RPMI8226 (cell line): ENCODE measurements around the gene TMEM169.

Experiments used
- DNase-seq: peaks from one replicate; pipeline ENCODE4 v3.0.0-alpha.2; 2015

Gene TMEM169, protein sequence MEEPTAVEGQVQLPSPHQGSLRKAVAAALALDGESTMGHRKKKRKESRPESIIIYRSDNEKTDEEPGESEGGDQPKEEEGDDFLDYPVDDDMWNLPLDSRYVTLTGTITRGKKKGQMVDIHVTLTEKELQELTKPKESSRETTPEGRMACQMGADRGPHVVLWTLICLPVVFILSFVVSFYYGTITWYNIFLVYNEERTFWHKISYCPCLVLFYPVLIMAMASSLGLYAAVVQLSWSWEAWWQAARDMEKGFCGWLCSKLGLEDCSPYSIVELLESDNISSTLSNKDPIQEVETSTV

DNA sequence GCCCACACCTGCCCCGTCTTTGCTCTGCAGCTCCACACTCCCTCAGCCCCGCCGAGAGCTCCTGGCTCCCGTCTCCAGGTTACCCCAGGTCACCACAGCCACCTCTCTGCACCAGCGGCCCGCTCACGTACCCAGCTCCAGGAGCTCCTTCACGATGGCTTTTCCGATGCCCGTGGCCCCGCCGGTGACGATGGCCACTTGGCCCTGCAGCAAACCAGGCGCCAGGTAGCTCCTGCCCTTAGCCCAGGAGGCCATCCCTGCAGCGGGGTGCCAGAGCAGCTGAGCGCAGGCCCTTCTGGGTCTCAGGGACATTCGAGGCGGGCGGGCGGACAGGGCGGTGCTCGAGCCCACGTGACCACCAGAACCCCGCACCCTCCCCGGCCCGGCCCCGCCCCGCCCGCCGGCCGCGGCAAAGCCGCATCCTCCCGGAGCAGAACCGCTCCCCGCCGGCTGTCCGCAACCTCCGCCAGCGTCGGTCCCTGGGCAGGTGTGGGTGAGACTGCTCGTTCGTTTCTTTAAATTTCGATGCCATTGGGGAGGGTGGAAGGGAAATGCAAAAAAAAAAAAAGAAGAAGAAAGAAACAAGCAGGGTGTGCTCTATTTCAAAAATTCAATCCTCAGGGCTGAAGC, at the start of gene TMEM169, which contains the start of gene PECR:
Gene TMEM169 (plus strand): TSS at position 433 of the 630 bp plus-strand sequence. CDS start 14,045 bp downstream, outside the sequence.
Gene PECR (minus strand): TSS at position 323 of the 630 bp plus-strand sequence. CDS start 68 bp downstream, at position 255.
- DNase-seq, result peak; percentile 60

DNA sequence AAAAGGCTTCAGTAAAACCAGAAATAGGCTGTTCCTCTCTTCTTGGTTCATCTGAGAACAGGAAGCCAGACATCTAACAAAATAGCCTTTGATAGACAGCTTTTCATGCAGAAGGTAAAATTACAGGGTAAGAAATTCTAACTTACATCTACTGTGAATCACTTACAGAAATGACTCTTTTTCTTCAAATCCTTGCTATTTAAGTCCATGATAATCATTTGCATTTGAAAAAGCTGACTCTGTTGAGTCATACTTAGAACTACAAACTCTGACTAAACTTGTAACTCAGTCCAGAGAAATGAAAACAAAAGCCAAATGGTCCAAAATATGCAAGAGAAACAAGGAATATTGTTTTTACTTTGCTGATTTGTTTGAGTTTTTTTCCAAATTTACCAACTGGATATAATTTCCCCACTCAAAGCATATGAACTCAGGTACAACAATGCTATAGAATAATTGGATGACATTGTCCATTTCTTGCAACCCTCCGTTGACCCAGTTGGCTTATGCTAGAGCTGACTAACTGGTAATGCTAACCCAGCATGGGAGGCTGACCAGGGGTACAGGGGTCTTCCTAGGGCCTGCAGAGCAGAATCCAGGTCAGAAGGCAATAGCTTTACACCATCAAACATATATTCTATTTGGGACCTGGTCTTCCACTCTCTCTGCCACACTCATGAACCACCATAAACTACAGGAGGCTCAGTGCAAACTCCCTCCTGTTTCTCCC, 49.6 kb upstream of the TMEM169 start:
- DNase-seq, result no peak

DNA sequence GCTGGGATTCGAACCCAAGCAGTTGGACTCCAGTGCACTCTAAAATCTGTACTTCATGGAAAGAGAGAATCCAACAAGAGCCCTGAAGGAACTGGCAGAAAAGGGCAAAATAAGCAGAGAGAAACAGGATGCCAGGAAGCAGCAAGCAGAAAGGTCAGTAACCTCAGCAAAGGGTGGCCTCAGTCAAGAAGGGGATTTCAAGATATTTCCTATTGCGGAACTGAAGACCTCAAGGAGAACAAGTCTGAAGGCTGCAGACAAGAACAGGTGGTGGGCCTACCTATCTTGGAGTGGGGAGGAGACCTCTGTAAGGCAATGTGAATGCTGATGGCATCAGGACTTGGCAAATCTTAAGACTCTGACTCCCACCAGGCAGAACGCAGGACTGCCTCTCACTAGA, 48.3 kb upstream of the TMEM169 start:
- no peak for DNase-seq

DNA sequence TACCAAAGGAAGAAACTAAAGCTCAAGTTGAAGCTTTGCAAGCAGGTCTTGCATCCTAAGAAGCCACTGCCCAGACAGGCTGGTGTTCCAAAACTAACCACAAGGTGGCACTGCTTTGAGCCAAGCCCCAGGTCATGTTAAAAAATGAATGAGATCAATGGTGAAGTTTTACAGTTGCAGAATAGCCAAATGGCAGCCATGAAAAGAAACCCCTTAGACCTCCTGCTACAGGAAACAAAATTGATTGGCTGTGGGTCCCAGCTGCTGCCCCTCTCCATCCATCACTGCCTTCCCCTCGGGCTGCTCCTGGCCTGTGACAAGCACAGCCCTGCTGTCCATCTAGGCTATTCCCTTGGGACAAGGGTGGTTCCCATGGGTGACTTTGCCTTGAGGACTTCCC, 47.7 kb upstream of the TMEM169 start:
- DNase-seq, result peak; percentile 65

DNA sequence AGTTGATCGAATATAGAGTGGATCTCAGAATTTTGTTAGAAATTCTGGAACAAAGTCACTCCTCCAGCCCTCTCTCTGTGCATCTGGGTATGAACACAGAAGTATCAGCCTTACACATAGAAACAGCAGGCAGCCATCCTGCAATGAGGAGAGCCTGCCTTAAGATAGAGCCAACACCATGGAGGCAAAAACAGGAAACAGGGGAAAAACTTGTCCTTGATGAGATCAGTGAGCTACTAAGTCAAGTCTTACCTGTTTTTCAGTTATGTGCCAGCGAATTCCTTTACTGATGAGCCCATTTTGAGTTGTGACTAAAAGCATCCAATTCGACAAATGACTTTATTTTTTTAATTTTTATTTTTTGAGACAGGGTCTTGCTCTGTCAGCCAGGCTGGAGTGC, 41.8 kb upstream of the TMEM169 start:
- DNase-seq, result no peak

DNA sequence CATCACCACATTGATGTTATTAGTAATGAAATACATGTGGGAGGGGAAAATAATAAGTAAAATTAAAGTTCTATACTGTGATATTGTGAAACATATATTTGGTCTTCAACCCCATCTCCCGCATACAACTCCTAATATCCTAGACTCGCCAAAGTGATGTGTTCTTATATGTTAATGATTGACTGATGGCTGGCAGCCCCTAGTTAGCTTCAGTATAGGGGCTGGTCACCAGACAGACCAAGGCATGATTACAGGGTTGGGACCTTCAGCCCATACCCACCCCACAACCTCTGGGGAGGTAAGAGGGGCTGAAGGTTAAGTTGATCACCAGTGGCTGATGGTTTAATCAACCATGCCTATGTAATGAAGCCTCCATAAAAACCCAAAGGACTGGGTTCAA, 40.3 kb upstream of the TMEM169 start:
- DNase-seq, result no peak

DNA sequence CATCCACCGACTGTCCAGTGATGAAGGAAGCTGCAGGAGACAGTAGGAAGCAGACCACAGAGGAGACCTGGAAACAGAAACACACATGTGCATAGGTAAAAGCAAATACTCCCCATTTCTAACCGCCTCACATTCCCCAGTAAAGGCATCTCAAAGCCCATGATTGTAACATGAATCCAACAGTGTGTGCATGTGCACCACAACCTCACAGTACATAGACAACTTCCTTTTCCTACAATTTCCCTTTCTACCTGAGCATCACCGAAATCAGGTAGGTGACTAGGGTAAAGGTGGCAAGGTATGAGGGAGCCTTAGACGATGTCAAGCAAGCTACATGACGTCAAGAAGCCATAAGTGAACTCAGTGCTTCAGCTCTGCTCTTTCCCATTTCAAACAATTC, 37.8 kb upstream of the TMEM169 start:
- no peak for DNase-seq

DNA sequence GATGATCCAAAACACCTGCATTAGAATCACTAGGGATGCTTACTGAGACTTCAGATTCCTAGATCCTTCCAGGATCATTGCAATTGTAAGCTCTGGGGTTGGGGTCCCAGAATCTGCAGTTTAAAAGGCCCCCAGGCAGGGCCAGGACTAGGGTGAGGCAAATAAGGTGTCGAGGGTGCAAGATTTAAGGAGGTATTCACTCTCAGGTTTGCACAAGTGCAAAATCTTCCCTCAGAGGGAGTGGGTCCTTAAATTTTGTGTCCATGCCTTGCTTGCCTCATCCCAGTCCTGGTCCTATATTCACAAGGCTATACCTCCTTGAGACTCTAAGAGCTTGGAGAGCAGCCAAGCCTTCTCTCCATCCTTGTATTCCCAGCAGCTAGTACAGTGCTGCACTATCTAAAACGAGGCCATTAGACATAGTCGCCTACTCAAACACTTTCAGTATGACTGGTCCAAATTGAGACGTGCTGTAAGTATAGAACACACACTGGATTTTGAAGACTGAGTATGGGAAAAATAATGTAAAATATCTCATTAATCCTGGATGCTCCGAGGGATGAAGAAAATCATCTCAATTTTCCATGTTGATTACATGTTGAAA, 36.7 kb upstream of the TMEM169 start:
- DNase-seq, result no peak

DNA sequence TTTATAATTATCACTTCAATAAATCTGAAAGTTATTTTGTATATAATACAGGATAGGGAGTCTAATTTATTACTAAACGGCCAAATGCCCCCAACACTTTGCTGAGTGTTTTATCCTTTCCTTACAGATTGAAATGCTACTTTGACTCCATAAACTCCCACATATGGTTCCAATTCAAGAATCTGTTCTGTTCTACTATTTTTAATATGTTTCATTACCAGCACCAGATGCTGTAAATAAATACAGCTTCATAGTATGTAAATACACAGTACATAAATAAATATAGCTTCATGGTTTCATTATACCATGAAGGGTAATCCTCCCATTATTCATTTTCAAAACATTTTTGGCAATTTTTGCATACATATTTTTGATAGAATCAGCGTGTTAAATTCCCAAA, 34.3 kb upstream of the TMEM169 start:
- no peak for DNase-seq

DNA sequence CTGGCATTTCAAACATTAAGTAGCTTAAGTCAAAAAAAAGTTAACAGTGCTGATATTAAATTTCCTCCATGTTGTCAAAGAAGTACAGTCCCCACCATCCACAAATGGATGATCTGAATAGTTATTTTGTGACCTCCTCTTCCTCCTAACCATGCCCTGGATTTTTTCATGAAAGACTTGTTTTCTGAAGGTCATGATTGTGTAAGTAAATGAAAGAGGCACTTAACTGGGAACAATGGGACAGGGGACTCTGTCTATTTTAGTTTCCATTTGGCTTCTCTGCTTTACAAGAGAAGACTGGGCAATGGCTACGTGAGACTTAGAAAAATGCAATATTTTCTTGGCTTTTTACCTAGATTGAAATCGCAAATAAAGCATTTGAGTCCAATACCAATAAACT, 32.3 kb upstream of the TMEM169 start:
- no peak for DNase-seq

DNA sequence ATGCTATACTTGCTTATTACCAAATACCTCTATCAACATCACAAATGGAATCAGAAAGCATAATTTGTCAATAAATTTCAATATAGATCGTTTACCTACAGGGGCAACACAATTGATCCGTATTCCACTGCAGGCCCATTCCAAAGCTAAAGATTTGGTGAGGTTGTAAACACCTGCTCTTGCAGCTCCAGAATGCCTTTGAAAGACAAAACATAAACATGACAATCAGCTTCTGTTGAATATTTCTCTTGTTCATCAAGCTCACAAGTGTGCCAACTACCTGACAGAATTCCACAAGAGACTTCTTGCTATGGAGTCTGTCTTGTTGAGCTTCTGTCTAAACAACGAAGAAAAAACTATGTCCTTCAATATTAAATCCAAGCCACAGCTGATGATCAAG, 30.4 kb upstream of the TMEM169 start:
- DNase-seq, result no peak

DNA sequence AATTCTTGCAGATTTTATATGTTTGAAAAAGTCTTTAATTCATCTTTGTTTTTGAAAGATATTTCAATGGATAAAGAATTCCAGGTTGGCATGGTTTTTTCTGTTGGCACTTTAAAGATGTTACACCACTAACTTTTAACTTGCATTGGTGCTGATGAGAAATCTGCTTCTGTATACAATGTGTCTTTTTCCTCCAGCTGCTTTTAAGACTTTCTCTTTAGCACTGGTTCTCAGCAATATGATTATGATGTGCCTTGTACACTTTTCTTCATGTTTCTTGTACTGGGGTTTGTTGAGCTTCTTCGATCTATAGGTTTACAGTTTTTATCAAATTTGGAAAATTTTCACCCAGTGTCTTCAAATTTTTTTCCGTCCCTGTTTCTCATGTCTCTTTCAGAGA, 29.3 kb upstream of the TMEM169 start:
- DNase-seq, result no peak

DNA sequence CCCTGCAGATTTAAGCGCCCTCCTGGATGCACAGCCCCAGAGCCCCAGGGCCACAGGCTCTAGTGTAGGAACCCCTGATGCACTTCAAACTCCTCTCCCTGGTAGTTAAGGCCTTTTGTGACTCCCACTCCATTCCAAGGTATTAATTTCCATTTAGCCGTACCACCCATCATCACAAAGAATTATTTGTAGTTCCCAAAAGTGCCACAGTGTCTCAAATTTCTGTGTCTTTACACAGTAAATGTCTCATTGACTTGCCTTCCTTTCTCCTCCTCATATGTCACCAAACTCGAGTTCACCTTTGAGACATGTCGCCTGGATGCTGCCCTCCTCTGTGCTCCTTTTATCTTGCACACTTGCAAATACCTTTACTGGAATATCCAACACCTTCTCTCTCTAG, 26.0 kb upstream of the TMEM169 start:
- DNase-seq, result no peak

DNA sequence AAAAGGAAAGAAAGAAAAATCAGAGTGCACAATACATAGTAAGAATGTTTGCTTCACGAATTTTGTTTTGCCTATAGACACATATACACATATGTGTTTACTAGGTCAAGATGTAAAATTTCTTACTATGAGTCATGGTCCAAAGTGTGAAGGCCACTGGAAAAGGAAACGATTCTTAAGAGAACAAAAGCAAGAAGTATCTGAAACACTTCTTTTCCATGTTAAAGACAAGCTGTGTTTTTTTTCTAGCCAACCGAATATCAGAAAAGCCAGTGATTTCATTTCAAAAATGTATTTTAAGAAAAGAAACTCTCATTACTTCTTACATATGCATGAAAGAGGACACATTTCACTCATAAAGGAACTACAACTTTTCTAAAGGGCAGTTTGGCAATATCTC, 25.0 kb upstream of the TMEM169 start:
- DNase-seq, result no peak

DNA sequence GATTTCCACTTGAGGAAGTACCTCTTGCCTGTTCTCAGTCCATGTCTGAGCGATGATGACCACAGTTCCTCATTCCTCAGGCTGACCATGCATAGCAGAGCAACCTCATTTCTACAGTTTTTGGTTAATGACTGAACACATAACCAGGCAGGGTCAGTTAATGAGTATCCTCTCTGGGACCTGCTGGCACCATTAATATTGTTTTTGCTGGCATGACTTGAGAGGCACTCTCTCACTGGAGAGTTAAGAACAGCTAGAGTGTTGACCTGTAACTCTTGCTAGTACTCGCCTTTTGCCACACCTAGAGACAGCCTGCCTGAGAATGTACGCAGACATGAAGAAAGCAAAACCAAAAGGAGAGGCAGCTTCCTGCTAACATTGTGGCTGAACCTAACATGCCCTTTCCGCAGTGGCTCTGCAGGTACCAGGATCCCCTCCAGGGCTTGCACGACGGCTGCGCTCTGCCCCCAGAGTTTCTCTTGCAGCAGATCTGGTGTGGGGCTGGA, 24.0 kb upstream of the TMEM169 start:
- DNase-seq, result no peak

DNA sequence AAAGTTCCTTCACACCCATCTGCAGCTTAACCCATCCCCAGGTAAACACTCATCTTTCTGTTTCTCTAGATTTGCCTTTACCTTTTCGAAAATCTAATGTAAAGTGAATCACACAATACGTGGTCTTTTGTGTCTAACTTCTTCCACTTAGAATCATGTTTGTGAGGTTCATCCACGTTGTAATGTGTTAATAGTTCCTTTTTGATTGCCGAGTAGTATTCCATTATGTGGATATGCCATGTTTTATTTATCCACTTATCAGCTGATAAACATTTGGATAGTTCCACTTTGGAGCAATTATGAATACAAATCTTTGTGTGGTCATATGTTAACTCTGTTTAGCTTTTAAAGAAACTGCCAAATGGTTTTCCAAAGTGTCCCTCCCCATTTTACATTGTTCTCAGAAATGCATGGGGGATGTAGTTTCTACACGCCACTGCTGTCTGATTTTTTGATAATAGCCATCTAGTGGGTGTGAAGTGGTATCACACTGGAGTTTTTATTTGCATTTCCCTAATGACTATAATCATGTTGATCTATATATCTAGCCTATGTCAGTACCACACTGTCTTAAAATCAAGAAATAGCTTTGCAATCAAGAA, 22.4 kb upstream of the TMEM169 start:
- DNase-seq, result no peak

DNA sequence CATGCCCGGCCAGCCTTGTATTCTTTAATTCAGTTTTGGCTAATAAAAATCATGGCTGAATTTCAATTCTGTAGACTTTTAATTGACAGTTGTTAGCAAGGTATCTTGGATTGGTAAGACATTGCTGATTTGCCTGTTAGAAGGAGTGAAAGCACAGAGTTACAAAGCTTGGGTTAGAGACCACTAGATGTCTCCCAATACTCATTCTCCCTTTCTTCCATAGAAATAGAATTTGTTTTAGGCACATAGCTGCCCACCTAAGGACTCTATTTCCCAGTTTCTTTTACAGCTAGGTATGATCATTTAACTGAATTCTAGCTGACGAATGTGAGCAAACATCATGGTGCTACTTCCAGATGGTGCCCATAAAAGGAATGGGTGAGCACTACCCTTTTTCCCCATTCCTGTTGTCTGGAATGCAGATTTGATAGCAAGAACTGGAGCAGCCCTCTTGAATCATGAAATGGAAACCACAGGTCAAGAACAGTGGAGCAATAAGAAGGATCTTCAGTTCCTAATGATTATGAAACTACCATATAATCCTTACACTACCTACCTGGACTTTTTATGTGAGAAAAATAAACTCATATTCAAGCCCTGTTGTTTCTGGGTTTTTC, 17.6 kb upstream of the TMEM169 start:
- no peak for DNase-seq

DNA sequence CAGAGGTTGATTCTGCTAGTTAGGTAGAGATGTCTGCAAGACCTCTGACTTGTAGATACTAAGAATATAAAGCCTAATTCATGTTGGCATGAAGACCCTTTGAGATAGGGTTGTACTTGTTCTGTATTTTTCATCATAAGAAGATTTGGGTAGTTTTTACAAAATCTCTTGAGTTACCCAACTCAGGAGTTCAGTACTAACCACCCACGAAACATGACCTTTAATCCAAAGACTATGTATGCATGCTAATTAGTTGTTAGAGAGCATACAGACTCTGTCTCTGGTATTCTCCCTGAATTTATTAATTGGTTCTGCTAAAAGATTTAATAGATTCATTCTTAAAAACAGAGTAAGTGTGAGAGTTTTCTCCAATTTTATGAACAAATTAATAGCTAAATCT, 17.1 kb upstream of the TMEM169 start:
- no peak for DNase-seq

DNA sequence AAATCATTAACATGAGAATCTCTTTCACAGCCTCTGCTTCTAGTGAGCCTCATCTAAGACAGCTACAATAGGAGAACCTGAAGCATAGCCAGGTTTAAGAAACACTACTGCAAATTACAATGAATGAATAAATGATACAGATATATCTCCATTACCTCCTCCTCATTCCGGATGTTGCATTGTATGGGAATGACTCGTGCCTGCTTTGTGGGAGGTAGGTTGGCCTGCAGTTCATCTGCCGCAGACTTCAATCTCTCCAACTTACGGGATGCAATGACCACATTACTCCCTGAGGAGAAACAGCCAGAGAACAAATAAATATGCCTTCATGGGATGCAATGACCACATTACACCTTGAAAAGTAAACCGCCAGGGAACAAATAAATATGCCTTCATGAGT, 15.5 kb upstream of the TMEM169 start:
- no peak for DNase-seq

DNA sequence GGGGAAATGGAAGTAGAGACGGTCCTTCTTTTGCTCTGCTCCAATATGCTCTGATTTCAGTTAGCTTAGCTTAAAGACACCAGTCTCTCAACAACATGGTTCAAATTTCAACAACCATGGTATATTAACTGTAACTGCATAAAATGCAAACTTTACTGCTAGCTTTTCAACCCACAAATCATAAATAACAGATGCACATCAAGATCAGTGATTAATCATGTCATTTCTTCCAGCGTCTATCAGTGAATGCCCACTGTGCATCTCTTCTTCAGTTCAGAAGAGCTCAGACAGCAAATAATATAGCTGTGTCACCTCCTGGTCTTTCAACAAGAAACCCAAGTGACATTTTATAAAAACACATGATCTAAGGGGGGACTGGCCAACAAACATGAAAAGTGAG, 12.7 kb upstream of the TMEM169 start:
- no peak for DNase-seq

DNA sequence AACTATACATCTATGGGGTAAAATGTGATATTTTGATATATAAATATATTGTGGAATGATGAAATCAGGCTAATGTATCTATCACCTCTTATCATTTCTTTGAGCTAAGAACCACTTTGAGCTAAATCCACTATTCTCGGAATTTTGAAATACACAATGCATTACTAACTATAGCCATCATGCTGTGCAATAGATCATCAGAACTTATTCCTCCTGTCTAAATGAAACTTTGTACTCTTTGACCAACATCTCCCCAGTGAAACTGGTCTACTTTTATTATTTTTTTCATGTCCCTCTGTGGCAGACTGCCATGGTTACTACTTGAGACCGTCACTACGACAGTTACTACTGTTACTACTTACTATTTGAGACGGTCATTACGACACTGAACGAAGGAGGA, 11.5 kb upstream of the TMEM169 start:
- no peak for DNase-seq

DNA sequence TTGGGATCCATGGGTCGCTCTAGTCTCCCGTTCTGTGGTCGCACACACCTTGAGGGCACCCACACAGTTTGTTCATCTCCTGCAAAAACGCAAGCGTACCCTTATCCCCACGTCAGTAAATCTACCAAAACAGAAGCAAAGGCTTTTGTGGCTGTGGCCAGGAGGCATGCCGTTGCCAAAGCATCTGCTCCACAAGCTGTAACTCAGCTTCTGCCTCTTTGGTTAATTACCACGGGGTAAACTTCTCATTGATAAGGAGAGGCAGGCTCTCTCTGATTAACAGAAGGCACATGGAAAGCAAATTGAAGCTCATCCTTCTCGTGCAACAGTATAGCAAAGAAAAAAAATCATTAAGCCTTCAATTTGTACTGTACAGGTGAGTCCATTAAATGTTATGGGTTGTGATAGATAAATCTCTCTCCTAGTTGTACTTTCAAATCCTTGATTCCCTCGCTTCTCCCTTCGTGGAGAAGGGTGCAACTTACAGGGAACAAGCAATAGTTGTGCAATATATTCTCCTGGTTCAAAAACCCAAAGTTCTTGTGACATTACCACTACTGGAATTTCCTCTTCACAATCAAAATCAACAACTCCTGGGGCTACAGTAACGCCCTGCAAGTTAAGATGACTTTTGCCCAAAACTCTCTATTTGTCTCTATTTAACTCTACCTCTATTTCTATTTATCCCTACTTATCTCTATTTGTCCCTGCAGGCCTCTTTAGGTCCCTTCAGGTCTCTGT, 10.4 kb upstream of the TMEM169 start:
- no peak for DNase-seq
